HG03520 (cell line): ENCODE results near the gene CLCA1.

Source experiments
- ATAC-seq: cut with Tn5 transposase; IDR thresholded peaks from one replicate; pipeline ENCODE4 v1.9.1; 2021; ENCODE audit warnings: mild to moderate bottlenecking, moderate library complexity; ENCODE audit not compliant: unreplicated experiment

The CLCA1 gene

DNA sequence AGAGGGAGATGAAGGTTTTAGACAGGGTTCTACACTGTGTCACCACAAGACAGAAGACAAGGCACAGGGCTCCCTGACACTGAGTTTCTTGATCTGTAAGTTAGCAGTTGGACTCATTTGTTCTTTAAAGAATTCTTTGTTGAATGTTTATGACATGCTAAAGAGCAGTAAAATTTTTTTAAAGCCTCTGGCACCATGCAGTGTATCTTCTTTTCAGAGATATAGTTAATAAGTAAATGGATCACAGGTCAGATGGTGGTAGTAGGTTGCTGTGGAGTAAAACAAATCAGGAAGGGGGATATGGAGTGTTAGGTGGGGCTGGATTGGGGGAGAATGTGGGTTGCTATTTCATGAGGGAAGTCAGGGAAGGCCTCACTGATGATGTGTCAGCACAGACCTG lies 80.1 kb downstream of the CLCA1 start:
- ATAC-seq = no peak
